VCaP (cell line): Measurements from ENCODE around the gene TENT4B.

ENCODE experiments used
- H3K27ac ChIP-seq: fragments of 450-650 bp; 2 replicates; pipeline ENCODE4 v1.5.1; 2017
- TF ChIP-seq, protein P1 (sequence below): fragments of 450-650 bp; conservative IDR thresholded peaks from 2 replicates; pipeline ENCODE4 v1.5.1; 2017; ENCODE audit warnings: mild to moderate bottlenecking, moderate library complexity

Gene TENT4B

DNA sequence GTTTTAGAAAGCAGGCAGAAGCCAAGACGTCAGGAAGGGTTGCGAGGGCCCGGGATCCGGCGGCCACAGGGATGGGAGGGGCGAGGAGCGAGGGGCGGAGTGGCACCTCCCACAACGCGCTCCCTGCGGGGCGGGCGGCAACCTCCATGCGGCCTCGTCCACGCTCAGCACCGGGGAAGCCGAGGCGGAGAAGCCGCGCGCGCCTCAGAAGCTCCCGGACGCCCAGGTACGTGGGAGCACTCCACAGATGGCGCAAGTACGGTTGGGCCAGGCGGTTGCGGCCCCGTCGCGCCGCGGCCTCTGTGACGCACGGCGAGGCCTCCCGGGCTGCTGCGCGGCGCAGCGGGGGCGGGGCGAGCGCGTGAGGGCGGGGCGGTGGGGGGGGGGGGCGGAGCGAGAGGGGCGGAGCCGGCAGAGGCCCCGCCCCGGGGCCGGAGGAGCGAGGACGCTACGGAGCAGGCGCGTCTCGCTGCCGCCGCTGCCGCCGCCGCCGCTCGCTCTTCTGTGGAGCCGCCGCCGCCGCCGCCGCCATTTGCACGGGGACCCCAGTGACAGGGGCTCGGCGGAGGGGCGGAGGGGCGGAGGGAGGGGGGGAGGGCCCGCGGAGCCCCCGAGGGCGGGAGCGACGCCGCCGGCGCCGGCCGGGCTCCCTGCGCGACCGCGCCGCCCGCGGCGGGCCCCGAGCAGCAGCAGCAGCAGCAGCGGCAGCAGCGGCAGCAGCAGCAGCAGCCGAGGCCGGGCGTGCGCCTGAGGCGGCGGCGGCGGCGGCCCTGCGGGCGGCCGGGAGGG is at the start of gene TENT4B:
Gene TENT4B, plus strand, starts transcription at position 500 of the 789 bp plus-strand sequence. CDS start 316 bp downstream, outside the sequence.
- H3K27ac ChIP-seq: peak within 1 kb of the TSS; percentile 87
- TF ChIP-seq, protein P1, sequence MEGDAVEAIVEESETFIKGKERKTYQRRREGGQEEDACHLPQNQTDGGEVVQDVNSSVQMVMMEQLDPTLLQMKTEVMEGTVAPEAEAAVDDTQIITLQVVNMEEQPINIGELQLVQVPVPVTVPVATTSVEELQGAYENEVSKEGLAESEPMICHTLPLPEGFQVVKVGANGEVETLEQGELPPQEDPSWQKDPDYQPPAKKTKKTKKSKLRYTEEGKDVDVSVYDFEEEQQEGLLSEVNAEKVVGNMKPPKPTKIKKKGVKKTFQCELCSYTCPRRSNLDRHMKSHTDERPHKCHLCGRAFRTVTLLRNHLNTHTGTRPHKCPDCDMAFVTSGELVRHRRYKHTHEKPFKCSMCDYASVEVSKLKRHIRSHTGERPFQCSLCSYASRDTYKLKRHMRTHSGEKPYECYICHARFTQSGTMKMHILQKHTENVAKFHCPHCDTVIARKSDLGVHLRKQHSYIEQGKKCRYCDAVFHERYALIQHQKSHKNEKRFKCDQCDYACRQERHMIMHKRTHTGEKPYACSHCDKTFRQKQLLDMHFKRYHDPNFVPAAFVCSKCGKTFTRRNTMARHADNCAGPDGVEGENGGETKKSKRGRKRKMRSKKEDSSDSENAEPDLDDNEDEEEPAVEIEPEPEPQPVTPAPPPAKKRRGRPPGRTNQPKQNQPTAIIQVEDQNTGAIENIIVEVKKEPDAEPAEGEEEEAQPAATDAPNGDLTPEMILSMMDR: no peak

- TF ChIP-seq, protein P1: no peak
- no peak overlapping the region for H3K27ac ChIP-seq
Measured at GRCh38 chr16:50103764-50104163, 49.3 kb upstream of the TENT4B start.

GRCh38 chr16:50114357-50115129 is 38.6 kb upstream of the TENT4B start:
- H3K27ac ChIP-seq: no peak overlapping the region
- TF ChIP-seq, protein P1: no peak

DNA sequence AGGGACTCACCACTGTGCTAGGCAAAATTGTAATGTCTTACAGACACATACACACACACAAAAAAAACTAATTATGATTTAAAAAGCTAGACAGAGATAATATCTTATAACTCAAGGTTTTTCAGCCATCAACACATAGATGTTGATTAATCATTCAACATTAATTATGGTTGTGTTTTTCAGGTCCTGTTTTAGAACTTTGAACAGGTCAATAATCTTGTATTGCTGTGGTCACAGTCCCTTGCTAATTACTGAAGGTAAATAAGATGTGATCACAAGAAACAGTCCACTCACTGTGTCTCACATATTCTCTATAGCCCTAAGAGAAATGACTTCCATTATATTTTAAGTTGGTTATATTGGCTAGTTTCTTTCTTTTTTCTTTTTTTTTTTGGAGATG is 32.4 kb upstream of the TENT4B start:
- TF ChIP-seq, protein P1: no peak
- H3K27ac ChIP-seq: no peak overlapping the region

DNA sequence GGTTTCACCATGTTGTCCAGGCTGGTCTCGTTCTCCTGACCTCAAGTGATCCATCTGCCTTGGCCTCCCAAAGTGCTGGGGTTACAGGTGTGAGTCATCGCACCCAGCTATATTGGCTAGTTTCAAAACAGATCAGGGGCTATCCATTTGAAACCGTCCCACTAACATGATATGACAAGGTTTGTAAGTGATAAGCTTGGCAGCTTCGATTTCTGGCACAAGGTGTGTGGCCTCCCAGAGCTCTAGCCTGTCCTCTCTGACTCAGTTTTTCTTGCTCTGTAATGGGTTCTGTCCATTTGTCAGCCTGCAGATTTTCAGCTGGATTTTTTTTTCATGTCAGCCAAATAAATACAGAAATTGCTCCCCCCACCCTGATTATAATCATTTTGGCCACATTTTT is 31.8 kb upstream of the TENT4B start:
- TF ChIP-seq, protein P1: no peak
- no peak overlapping the region for H3K27ac ChIP-seq

GRCh38 chr16:50121721-50122445 is 31.2 kb upstream of the TENT4B start:
- no peak overlapping the region for H3K27ac ChIP-seq
- TF ChIP-seq, protein P1: no peak

- no peak overlapping the region for H3K27ac ChIP-seq
- TF ChIP-seq, protein P1: no peak
Measured at GRCh38 chr16:50123417-50123816, 29.7 kb upstream of the TENT4B start.
